GM12878 (cell line): ENCODE data around the gene OR7G3. TPM values are rescaled to one million over a fixed set of nuclear protein-coding genes. Genes with fewer than 3 reads are reported as not detected.

Source experiments
- ATAC-seq: fragments of 200-7000 bp; cut with Tn5 transposase; 3 replicates; pipeline ENCODE4 v1.9.1; 2020; ENCODE audit warnings: mild to moderate bottlenecking, moderate library complexity
- BruUV-seq: library from RNA; stranded (reverse); fragments of 400-500 nt; replicated peaks from 2 replicates; lab custom pipeline; 2021; lab: Mats Ljungman, UMichigan
- CTCF ChIA-PET: fragments of 300-600 bp; sonication (Branson Sonifier 250); formaldehyde crosslinking; extraction: SDS; loops from one replicate; lab custom pipeline; 2021; ENCODE audit warnings: inconsistent platforms; lab: Yijun Ruan, JAX
- POLR2A ChIA-PET: fragments of 350-600 bp; formaldehyde crosslinking; extraction: SDS; loops from one replicate; lab custom pipeline; 2021; ENCODE audit warnings: inconsistent platforms; lab: Charles Lee
- RAD21 ChIA-PET: fragments of 300-600 bp; sonication (Branson Sonifier 250); formaldehyde crosslinking; loops from one replicate; lab custom pipeline; 2023; ENCODE audit warnings: antibody characterized with exemption; ENCODE audit not compliant: unreplicated experiment; lab: Charles Lee
- SMC1A ChIA-PET: fragments of 300-600 bp; sonication (Branson Sonifier 250); formaldehyde crosslinking; loops from one replicate; lab custom pipeline; 2023; ENCODE audit not compliant: unreplicated experiment, uncharacterized antibody; lab: Charles Lee
- DNase-seq: peaks from one replicate; pipeline ENCODE4 v3.0.0-alpha.2; 2011; ENCODE audit warnings: low read depth, low spot score
- FAIRE-seq: peaks from 3 replicates; lab custom pipeline; 2011; peaks lifted over from hg19 to GRCh38; lab: Jason Lieb, UNC
- H2AFZ ChIP-seq: 2 replicates; pipeline ENCODE4 v1.6.0; 2011; ENCODE audit warnings: low read depth, low read length, control low read depth; ENCODE audit not compliant: control insufficient read depth
- H3K27ac ChIP-seq: 2 replicates; pipeline ENCODE4 v1.5.1; 2011; ENCODE audit warnings: control low read depth; ENCODE audit not compliant: control insufficient read depth, insufficient read depth
- H3K27me3 ChIP-seq, 2 experiments: replicated peaks in 1 of 2; 2 replicates each; pipeline versions ENCODE4 v1.6.0 to v1.6.1; 2011; ENCODE audit warnings: low read length in 1 of 2; ENCODE audit not compliant: control insufficient read depth in 2 of 2, insufficient read depth in 2 of 2
- H3K36me3 ChIP-seq, 2 experiments: 2 replicates each; pipeline ENCODE4 v1.5.1; 2011; ENCODE audit warnings: low read length in 1 of 2; ENCODE audit not compliant: control insufficient read depth in 2 of 2, insufficient read depth in 2 of 2
- H3K4me1 ChIP-seq: 2 replicates; pipeline ENCODE4 v1.6.1; 2011; ENCODE audit warnings: mild to moderate bottlenecking, low read length, moderate library complexity, mixed read lengths; ENCODE audit not compliant: control insufficient read depth, insufficient read depth
- H3K4me2 ChIP-seq: 2 replicates; pipeline ENCODE4 v1.6.0; 2011; ENCODE audit warnings: control low read depth; ENCODE audit not compliant: control insufficient read depth, insufficient read depth
- H3K4me3 ChIP-seq: fragments of 200-600 bp; sonication (generic); 2 replicates; pipeline ENCODE4 v1.5.1; 2016
- H3K79me2 ChIP-seq: 2 replicates; pipeline ENCODE4 v1.6.0; 2011; ENCODE audit warnings: low read length; ENCODE audit not compliant: control insufficient read depth, insufficient read depth
- H3K9ac ChIP-seq: 2 replicates; pipeline ENCODE4 v1.8.0; 2011; ENCODE audit warnings: low read length, control low read depth, mixed read lengths; ENCODE audit not compliant: control insufficient read depth, insufficient read depth
- H3K9me3 ChIP-seq: replicated peaks from 3 replicates; pipeline ENCODE4 v1.5.1; 2011; ENCODE audit warnings: mild to moderate bottlenecking, low read length; ENCODE audit not compliant: control insufficient read depth, insufficient read depth
- H4K20me1 ChIP-seq: 2 replicates; pipeline ENCODE4 v1.6.0; 2011; ENCODE audit not compliant: control insufficient read depth, insufficient read depth
- ATF7 ChIP-seq: fragments of 450-650 bp; IDR thresholded peaks from 2 replicates; pipeline ENCODE4 v1.6.1; 2016; ENCODE audit warnings: low read depth, mild to moderate bottlenecking
- CREB1 ChIP-seq: IDR thresholded peaks from 2 replicates; pipeline ENCODE4 v1.6.1; 2012; ENCODE audit warnings: low read depth, mild to moderate bottlenecking, inconsistent platforms
- MXI1 ChIP-seq: fragments of 150-350 bp; IDR thresholded peaks from 2 replicates; pipeline ENCODE4 v1.6.1; 2011; ENCODE audit warnings: low read depth, mild to moderate bottlenecking, inconsistent platforms, low read length, improper control_type of control experiment
- NR2C1 ChIP-seq: fragments of 450-650 bp; IDR thresholded peaks from 2 replicates; pipeline ENCODE4 v1.6.1; 2017; ENCODE audit warnings: antibody characterized with exemption, mild to moderate bottlenecking, moderate library complexity
- PAX8 ChIP-seq: fragments of 450-650 bp; IDR thresholded peaks from 2 replicates; pipeline ENCODE4 v1.6.1; 2017; ENCODE audit warnings: mild to moderate bottlenecking, moderate library complexity
- SIX5 ChIP-seq: IDR thresholded peaks from 2 replicates; pipeline ENCODE4 v1.6.1; 2011; ENCODE audit warnings: mild to moderate bottlenecking, low read depth, low read length, moderate library complexity; ENCODE audit not compliant: severe bottlenecking
- SMC3 ChIP-seq: IDR thresholded peaks from 2 replicates; pipeline ENCODE4 v1.6.1; 2011; ENCODE audit warnings: low read length, improper control_type of control experiment, borderline replicate concordance
- SUZ12 ChIP-seq: fragments of 200-600 bp; sonication (generic); IDR thresholded peaks from one replicate; pipeline ENCODE4 v1.6.1; 2018; ENCODE audit warnings: antibody characterized with exemption, mild to moderate bottlenecking; ENCODE audit not compliant: unreplicated experiment
- ZNF217 ChIP-seq: fragments of 450-650 bp; IDR thresholded peaks from 2 replicates; pipeline ENCODE4 v1.6.1; 2017; ENCODE audit warnings: antibody characterized with exemption, mild to moderate bottlenecking
- WGBS: methylation state at CpG from one replicate; pipeline ENCODE4 v1.1.6; 2016; ENCODE audit warnings: low lambda C conversion rate; ENCODE audit not compliant: insufficient replicate concordance, insufficient coverage; ENCODE audit errors: missing lambda C conversion rate; 5-methylcytosine and 5-hydroxymethylcytosine counted together
- in situ Hi-C: fragments of 300-500 bp; cut with MboI; formaldehyde crosslinking; loops from 9 replicates; pipeline ENCODE4 v1.14.3; 2018; ENCODE audit warnings: mixed read lengths
- intact Hi-C: fragments of 100-400 bp; cut with micrococcal nuclease; formaldehyde crosslinking; loops from one replicate; pipeline ENCODE4 v1.14.2; 2022; ENCODE audit not compliant: unreplicated experiment
- polyA plus RNA-seq, 11 experiments: library from polyadenylated mRNA; depleted of rRNA in 4 of 11; unstranded in 6 of 11; stranded (reverse) in 5 of 11; fragments of >200 nt; fragmentation: Nextera tagmentation in 4 of 11; fragmentation: Illumina TruSeq in 1 of 11; extraction: Ambion mirVana in 4 of 11; extraction: Trizol in 1 of 11; gene quantifications; 1 replicate in 1 of 11; 2 replicates in 10 of 11; pipeline versions ENCODE4 v1.2.1 to v1.2.3, GENCODE V29; 2011 to 2016; ENCODE audit warnings: inconsistent platforms in 2 of 11, missing spikeins in 2 of 11, low read depth in 1 of 11
- total RNA-seq, 4 experiments: library from RNA; depleted of rRNA in 3 of 4; stranded (reverse); fragments of >200 nt in 3 of 4; fragmentation: Illumina TruSeq in 1 of 4; extraction: Trizol in 1 of 4; gene quantifications; 2 replicates each; pipeline versions ENCODE4 v1.2.1 to v1.2.3, GENCODE V29; 2013 to 2021
- TF ChIP-seq, protein P1 (sequence below): IDR thresholded peaks from 2 replicates; pipeline ENCODE4 v1.6.1; 2012; ENCODE audit warnings: low read depth, low read length, improper control_type of control experiment
- TF ChIP-seq, protein P2 (sequence below): IDR thresholded peaks from 2 replicates; pipeline ENCODE4 v1.6.1; 2011; ENCODE audit warnings: low read depth, mild to moderate bottlenecking, low read length, moderate library complexity, borderline replicate concordance; ENCODE audit errors: extremely low read depth
- TF ChIP-seq, protein P3 (sequence below): IDR thresholded peaks from 2 replicates; pipeline ENCODE4 v1.6.1; 2012; ENCODE audit warnings: mild to moderate bottlenecking, low read depth, low read length
- TF ChIP-seq, protein P4 (sequence below): fragments of 450-650 bp; IDR thresholded peaks from 2 replicates; pipeline ENCODE4 v1.6.1; 2016; ENCODE audit warnings: mild to moderate bottlenecking

The OR7G3 gene
- total and polyA plus RNA-seq, 10 of the 15 experiments (the other 5 are each of a cell fraction or from before 2014, with no cell fraction given), result not detected

DNA sequence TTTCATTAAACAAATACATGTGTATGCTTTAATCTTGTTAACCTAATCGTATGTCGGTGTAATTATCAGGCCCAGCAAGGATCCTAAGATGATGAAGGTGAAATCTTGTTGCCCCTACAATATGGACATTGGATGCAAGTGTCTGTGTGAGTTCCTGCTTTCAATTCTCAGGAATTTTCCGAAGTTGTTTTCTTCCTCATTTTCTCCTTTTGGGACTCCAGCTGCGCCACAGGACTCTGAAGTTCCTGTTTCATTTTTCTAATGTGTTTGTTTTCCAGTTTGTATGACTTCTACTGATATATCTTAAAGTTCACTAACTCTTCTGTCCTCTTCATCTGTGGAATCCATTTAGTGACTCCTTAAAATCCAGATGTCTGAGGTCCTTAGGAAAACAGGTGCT, 40.1 kb upstream of the OR7G3 start (continued):
- TF ChIP-seq, protein P1, sequence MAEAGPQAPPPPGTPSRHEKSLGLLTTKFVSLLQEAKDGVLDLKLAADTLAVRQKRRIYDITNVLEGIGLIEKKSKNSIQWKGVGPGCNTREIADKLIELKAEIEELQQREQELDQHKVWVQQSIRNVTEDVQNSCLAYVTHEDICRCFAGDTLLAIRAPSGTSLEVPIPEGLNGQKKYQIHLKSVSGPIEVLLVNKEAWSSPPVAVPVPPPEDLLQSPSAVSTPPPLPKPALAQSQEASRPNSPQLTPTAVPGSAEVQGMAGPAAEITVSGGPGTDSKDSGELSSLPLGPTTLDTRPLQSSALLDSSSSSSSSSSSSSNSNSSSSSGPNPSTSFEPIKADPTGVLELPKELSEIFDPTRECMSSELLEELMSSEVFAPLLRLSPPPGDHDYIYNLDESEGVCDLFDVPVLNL, result no peak
- TF ChIP-seq, protein P2, sequence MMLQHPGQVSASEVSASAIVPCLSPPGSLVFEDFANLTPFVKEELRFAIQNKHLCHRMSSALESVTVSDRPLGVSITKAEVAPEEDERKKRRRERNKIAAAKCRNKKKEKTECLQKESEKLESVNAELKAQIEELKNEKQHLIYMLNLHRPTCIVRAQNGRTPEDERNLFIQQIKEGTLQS, result no peak
- TF ChIP-seq PAX8, result no peak

DNA sequence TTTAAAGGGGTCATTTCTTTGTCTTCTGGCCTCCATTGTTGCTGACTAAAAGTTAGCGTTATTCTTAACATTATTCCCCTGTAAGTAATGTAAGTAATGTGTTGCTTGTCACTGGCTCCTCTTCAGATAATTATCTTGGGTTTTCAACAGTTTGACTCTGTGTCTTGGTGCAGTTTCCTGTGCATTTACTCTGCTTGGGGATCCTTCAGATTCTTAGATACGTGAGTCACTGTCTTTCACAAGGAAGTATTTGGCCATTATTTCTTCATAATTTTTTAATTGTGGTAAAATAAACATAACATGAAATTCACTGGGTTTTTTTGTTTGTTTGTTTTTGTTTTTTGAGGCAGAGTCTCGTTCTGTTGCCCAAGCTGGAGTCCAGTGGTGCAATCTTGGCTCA, 38.5 kb upstream of the OR7G3 start:
- Histone ChIP-seq H3K79me2 (no peaks in the 10 kb centered on the region), H4K20me1 (no peaks in the 10 kb centered on the region), H3K27me3 (no peaks in the 10 kb centered on the region), H3K36me3 (peaks cover 20 to 27% of the 10 kb centered on the region in 2 experiments), H3K4me1 (no peaks in the 10 kb centered on the region), H3K27ac (no peak overlapping the region), H3K4me2 (no peak overlapping the region), H3K9me3 (peaks cover 26% of the 10 kb centered on the region), H3K4me3 (no peak overlapping the region), H2AFZ (no peak overlapping the region), H3K9ac (no peak overlapping the region)
- POLR2A ChIA-PET, result no interaction called here
- FAIRE-seq (no peak), DNase-seq (no peak), ATAC-seq (no peak)
- BruUV-seq, result no TSS peak
- intact Hi-C loops (no loop called here), in situ Hi-C loops (no loop called here)
- SMC1A ChIA-PET, result no interaction called here
- CTCF ChIA-PET, result no interaction called here
- WGBS, result 97% methylated on average over 3 of the region's 3 CpGs
- RAD21 ChIA-PET, result no interaction called here
- TF ChIP-seq, protein P3, sequence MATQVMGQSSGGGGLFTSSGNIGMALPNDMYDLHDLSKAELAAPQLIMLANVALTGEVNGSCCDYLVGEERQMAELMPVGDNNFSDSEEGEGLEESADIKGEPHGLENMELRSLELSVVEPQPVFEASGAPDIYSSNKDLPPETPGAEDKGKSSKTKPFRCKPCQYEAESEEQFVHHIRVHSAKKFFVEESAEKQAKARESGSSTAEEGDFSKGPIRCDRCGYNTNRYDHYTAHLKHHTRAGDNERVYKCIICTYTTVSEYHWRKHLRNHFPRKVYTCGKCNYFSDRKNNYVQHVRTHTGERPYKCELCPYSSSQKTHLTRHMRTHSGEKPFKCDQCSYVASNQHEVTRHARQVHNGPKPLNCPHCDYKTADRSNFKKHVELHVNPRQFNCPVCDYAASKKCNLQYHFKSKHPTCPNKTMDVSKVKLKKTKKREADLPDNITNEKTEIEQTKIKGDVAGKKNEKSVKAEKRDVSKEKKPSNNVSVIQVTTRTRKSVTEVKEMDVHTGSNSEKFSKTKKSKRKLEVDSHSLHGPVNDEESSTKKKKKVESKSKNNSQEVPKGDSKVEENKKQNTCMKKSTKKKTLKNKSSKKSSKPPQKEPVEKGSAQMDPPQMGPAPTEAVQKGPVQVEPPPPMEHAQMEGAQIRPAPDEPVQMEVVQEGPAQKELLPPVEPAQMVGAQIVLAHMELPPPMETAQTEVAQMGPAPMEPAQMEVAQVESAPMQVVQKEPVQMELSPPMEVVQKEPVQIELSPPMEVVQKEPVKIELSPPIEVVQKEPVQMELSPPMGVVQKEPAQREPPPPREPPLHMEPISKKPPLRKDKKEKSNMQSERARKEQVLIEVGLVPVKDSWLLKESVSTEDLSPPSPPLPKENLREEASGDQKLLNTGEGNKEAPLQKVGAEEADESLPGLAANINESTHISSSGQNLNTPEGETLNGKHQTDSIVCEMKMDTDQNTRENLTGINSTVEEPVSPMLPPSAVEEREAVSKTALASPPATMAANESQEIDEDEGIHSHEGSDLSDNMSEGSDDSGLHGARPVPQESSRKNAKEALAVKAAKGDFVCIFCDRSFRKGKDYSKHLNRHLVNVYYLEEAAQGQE, result no peak
- TF ChIP-seq MXI1 (no peak), ZNF217 (no peak), ATF7 (no peak), SUZ12 (no peak), SIX5 (no peak), SMC3 (no peak), NR2C1 (no peak), CREB1 (no peak)
- TF ChIP-seq, protein P2, result no peak
- TF ChIP-seq, protein P4, sequence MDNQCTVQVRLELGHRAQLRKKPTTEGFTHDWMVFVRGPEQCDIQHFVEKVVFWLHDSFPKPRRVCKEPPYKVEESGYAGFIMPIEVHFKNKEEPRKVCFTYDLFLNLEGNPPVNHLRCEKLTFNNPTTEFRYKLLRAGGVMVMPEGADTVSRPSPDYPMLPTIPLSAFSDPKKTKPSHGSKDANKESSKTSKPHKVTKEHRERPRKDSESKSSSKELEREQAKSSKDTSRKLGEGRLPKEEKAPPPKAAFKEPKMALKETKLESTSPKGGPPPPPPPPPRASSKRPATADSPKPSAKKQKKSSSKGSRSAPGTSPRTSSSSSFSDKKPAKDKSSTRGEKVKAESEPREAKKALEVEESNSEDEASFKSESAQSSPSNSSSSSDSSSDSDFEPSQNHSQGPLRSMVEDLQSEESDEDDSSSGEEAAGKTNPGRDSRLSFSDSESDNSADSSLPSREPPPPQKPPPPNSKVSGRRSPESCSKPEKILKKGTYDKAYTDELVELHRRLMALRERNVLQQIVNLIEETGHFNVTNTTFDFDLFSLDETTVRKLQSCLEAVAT, result no peak
- TF ChIP-seq, protein P1, result no peak
